Activated B cell treated with CpG ODN at 0.5 μM for 24 hours (primary cell): ENCODE data around the gene NAPEPLD. TPM values are rescaled to one million over a fixed set of nuclear protein-coding genes. Genes with fewer than 3 reads are reported as not detected.

Experiments used
- ATAC-seq: fragments of 200-7000 bp; cut with Tn5 transposase; one replicate; pipeline ENCODE4 v1.10.0; 2021; ENCODE audit warnings: low read depth, mild to moderate bottlenecking, moderate library complexity
- CTCF ChIA-PET: fragments of 350-600 bp; sonication (Branson Sonifier 250); formaldehyde crosslinking; loops from one replicate; lab custom pipeline; 2021; ENCODE audit warnings: antibody characterized with exemption; lab: Charles Lee
- POLR2A ChIA-PET: fragments of 350-600 bp; sonication (Branson Sonifier 250); formaldehyde crosslinking; loops from one replicate; lab custom pipeline; 2021; ENCODE audit warnings: antibody characterized with exemption; lab: Charles Lee
- DNase-seq: peaks from one replicate; pipeline ENCODE4 v3.0.0; 2022
- H3K27ac Mint-ChIP-seq: one replicate; pipeline ENCODE4 v1.8.0; 2020; ENCODE audit warnings: mixed read lengths
- H3K27me3 Mint-ChIP-seq: one replicate; pipeline ENCODE4 v1.8.0; 2021; ENCODE audit warnings: mixed read lengths
- H3K36me3 Mint-ChIP-seq: one replicate; pipeline ENCODE4 v1.8.0; 2021; ENCODE audit warnings: low read depth, mixed read lengths
- H3K4me1 Mint-ChIP-seq: one replicate; pipeline ENCODE4 v1.8.0; 2021; ENCODE audit warnings: mixed read lengths
- H3K4me3 Mint-ChIP-seq: one replicate; pipeline ENCODE4 v1.8.0; 2020; ENCODE audit warnings: mild to moderate bottlenecking, mixed read lengths
- H3K9me3 Mint-ChIP-seq: one replicate; pipeline ENCODE4 v1.8.0; 2020; ENCODE audit warnings: mixed read lengths
- intact Hi-C: fragments of 100-400 bp; cut with micrococcal nuclease; formaldehyde crosslinking; loops from one replicate; pipeline ENCODE4 v1.15.1; 2024
- total RNA-seq: library from RNA; stranded (reverse); gene quantifications from 2 replicates; pipeline ENCODE4 v1.2.3, GENCODE V29; 2022
- TF ChIP-seq, protein P1 (sequence below): fragments of 200-600 bp; IDR thresholded peaks from one replicate; pipeline ENCODE4 v1.8.0; 2022; ENCODE audit warnings: antibody characterized with exemption, mild to moderate bottlenecking

NAPEPLD gene
- total RNA-seq, 1 donor from 2014 or later = 14.4 TPM

DNA sequence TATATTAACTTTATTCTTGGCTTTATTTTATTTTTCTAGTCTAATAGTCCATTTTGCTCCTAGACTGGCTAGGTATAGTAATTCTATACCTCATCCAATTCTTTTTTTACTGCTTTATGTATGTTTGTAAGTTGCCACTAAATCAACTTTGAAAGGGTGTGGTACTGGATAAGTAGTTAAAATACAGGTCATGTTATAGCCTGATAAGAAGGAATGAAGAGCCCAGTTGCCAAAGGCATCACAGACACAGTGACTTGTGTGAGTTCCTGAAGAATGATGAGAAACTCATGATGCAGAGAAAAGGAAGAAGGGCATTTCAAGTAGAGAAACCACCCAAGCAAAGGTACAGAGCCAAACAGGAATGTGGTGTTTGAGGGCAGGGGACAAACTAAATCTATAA, 27.3 kb downstream of the NAPEPLD start:
- Mint-ChIP-seq H3K36me3 (peaks cover 54% of the 10 kb centered on the region), H3K27me3 (no peaks in the 10 kb centered on the region), H3K4me3 (no peak overlapping the region), H3K4me1 (no peaks in the 10 kb centered on the region), H3K9me3 (no peaks in the 10 kb centered on the region), H3K27ac (no peak overlapping the region)
- TF ChIP-seq, protein P1, sequence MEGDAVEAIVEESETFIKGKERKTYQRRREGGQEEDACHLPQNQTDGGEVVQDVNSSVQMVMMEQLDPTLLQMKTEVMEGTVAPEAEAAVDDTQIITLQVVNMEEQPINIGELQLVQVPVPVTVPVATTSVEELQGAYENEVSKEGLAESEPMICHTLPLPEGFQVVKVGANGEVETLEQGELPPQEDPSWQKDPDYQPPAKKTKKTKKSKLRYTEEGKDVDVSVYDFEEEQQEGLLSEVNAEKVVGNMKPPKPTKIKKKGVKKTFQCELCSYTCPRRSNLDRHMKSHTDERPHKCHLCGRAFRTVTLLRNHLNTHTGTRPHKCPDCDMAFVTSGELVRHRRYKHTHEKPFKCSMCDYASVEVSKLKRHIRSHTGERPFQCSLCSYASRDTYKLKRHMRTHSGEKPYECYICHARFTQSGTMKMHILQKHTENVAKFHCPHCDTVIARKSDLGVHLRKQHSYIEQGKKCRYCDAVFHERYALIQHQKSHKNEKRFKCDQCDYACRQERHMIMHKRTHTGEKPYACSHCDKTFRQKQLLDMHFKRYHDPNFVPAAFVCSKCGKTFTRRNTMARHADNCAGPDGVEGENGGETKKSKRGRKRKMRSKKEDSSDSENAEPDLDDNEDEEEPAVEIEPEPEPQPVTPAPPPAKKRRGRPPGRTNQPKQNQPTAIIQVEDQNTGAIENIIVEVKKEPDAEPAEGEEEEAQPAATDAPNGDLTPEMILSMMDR = no peak
- CTCF ChIA-PET = no interaction called here
- DNase-seq (no peak), ATAC-seq (no peak)
- POLR2A ChIA-PET = no interaction called here
- intact Hi-C loops = no loop called here

DNA sequence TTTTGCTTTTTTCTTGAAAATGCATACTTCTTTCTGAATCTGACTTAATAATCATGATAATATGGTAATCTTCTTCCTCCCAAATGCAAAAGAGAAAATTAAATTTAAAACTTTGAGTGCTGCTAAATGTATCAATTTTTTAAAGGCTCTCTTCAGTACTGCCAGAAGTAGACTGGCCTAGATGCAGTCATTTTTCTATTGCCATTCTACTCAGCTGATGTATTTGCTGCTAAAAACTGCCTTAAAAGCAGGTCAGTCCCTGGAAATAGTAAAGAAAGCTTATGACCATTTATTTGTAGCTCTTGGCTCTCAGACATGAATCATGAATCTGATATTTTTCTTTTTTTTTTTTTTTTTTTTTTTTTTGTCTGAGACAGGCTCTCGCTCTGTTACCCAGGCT, 28.5 kb downstream of the NAPEPLD start:
- POLR2A ChIA-PET = interaction anchor here (0.6 kb wide), 1 partner anchor 19 kb away, joined by 6 read pairs; no protein-coding TSS in a partner anchor
- CTCF ChIA-PET = no interaction called here

DNA sequence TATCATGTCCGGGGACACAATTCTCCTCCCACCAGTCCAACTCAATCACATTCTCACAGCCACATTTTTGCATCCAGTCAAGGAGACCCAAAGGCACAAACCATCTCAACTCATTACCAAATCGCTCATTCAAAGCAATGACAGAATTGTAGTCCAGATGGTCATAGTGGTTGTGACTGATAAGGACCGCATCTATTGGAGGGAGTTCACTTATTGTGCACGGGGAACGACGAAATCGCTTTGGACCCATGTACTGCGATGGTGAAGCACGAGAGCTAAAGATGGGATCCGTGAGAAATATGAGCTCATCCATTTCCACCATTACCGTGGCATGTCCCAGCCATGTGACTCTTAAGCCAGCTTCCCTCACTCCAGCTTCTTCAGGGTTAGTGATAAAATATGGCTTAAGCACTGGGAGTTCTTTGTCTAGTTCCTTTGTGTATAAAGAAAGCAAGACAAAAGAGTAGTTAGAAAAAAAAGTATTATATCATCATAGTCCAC, 29.1 kb downstream of the NAPEPLD start:
- Mint-ChIP-seq H3K36me3 (peaks cover 48% of the 10 kb centered on the region), H3K4me3 (no peak overlapping the region), H3K4me1 (no peaks in the 10 kb centered on the region), H3K9me3 (no peaks in the 10 kb centered on the region), H3K27ac (no peak overlapping the region), H3K27me3 (no peaks in the 10 kb centered on the region)
- CTCF ChIA-PET = no interaction called here
- POLR2A ChIA-PET = interaction anchor here (0.6 kb wide), 1 partner anchor 20 kb away, joined by 6 read pairs; no protein-coding TSS in a partner anchor
- ATAC-seq = no peak
- TF ChIP-seq, protein P1 = no peak
- no peak for DNase-seq
- intact Hi-C loops = no loop called here

More for the DNA sequence above, 28.5 kb downstream of the NAPEPLD start:
- ATAC-seq = no peak
- Mint-ChIP-seq H3K27me3 (no peaks in the 10 kb centered on the region), H3K4me3 (no peak overlapping the region), H3K9me3 (no peaks in the 10 kb centered on the region), H3K4me1 (no peaks in the 10 kb centered on the region), H3K27ac (no peak overlapping the region), H3K36me3 (peaks cover 48% of the 10 kb centered on the region)
- intact Hi-C loops = no loop called here
- no peak for DNase-seq
- TF ChIP-seq, protein P1 = no peak

DNA sequence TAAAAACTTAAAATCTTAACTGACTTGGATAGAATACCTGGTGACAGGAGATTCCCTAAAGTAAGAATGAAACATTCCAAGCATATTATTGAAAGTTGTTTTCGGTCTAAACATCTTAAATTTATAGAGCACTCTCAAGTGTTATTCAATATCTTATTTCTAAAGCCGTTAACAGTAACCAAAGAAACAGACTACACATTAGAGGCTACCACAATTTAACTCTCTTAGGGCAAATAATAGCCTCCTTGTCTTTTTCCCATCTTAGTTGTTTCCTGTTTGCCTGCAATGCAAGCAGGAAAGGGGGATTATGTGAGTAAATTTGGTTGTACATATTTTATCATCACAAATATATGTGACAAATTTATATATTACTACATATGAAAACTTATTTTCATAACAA, 31.4 kb downstream of the NAPEPLD start:
- intact Hi-C loops = no loop called here
- TF ChIP-seq, protein P1 = no peak
- no peaks in the 10 kb centered on the region for H3K4me1 Mint-ChIP-seq
- no peak overlapping the region for H3K4me3 Mint-ChIP-seq
- H3K27me3 Mint-ChIP-seq = no peaks in the 10 kb centered on the region
- DNase-seq (no peak), ATAC-seq (no peak)
- CTCF ChIA-PET = no interaction called here
- H3K9me3 Mint-ChIP-seq = peaks cover 2% of the 10 kb centered on the region
- no peak overlapping the region for H3K27ac Mint-ChIP-seq
- POLR2A ChIA-PET = no interaction called here
- H3K36me3 Mint-ChIP-seq = peaks cover 51% of the 10 kb centered on the region

DNA sequence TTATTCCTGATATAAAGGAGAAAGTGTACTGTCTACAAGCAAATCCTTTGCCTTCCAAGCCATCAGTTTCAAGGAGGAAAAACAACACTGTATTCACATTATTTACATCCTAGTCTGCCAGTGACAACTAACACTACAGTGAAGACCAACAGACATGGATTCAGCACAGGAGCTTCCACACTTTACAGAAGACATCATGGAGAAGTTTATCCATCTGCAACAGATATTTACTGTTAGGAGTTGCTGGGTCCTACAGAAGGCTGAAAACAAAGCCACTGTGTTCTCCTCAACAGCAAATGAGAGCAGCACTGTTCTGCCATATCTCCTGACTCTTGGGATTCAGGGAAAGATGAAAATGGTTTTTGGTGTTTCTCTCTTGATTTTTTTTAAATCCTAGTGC, 31.9 kb downstream of the NAPEPLD start:
- Mint-ChIP-seq H3K36me3 (peaks cover 51% of the 10 kb centered on the region), H3K4me1 (no peaks in the 10 kb centered on the region), H3K27me3 (no peaks in the 10 kb centered on the region), H3K27ac (no peak overlapping the region), H3K4me3 (no peak overlapping the region), H3K9me3 (peaks cover 2% of the 10 kb centered on the region)
- ChIA-PET POLR2A (no interaction called here), CTCF (no interaction called here)
- intact Hi-C loops = no loop called here
- TF ChIP-seq, protein P1 = no peak
- ATAC-seq (no peak), DNase-seq (no peak)
